Measurements from ENCODE around the gene ADGRL1.

Gene ADGRL1

GRCh38 chr19:14118165-14119051 lies 87.6 kb downstream of the ADGRL1 start:
- FAIRE-seq (no peak), DNase-seq (ENCODE audit: insufficient read length, low spot score) (no peak)
- TF ChIP-seq CTCF (IDR thresholded peaks at IDR 0.05; ENCODE audit: insufficient read depth, missing control alignments) = no peak

- no peak for TF ChIP-seq CTCF (IDR thresholded peaks at IDR 0.05; ENCODE audit: insufficient read depth, missing control alignments)
- peak; percentile 92 for DNase-seq (ENCODE audit: insufficient read length, low spot score)
- FAIRE-seq = no peak
These were observed 88.3 kb downstream of the ADGRL1 start, which contains the start of gene PRKACA for GRCh38 chr19:14117668-14118164. Gene PRKACA, minus strand, starts transcription at chr19:14117762. Its CDS starts 215 bp downstream, at chr19:14117547.

- DNase-seq (ENCODE audit: insufficient read length, low spot score) (no peak), FAIRE-seq (no peak)
- no peak for TF ChIP-seq CTCF (IDR thresholded peaks at IDR 0.05; ENCODE audit: insufficient read depth, missing control alignments)
These were observed 88.9 kb downstream of the ADGRL1 start for GRCh38 chr19:14116918-14117578.

- no peak for TF ChIP-seq CTCF (IDR thresholded peaks at IDR 0.05; ENCODE audit: insufficient read depth, missing control alignments)
- FAIRE-seq = no peak
- no peak for DNase-seq (ENCODE audit: insufficient read length, low spot score)
These were observed 89.4 kb downstream of the ADGRL1 start for GRCh38 chr19:14116525-14116917.

- no peak for TF ChIP-seq CTCF (IDR thresholded peaks at IDR 0.05; ENCODE audit: insufficient read depth, missing control alignments)
- DNase-seq (ENCODE audit: insufficient read length, low spot score) (no peak), FAIRE-seq (no peak)
These were observed 90.2 kb downstream of the ADGRL1 start for GRCh38 chr19:14115756-14116155.

- DNase-seq (ENCODE audit: insufficient read length, low spot score) = no peak
- no peak for FAIRE-seq
- TF ChIP-seq CTCF (IDR thresholded peaks at IDR 0.05; ENCODE audit: insufficient read depth, missing control alignments) = peak; percentile 30
These were observed 91.1 kb downstream of the ADGRL1 start for GRCh38 chr19:14114854-14115253.
